MG63 (cell line): ENCODE results near the gene ATE1. TPM values are rescaled to one million over a fixed set of nuclear protein-coding genes. Genes with fewer than 3 reads are reported as not detected.

Source experiments
- DNase-seq: peaks from one replicate; pipeline ENCODE4 v3.0.0-alpha.2; 2020
- H3K27me3 ChIP-seq: fragments of 250-450 bp; sonication (Bioruptor Pico); 2 replicates; pipeline ENCODE4 v1.5.1; 2020; ENCODE audit warnings: mild to moderate bottlenecking, moderate library complexity
- H3K36me3 ChIP-seq: fragments of 250-450 bp; sonication (Bioruptor Pico); 2 replicates; pipeline ENCODE4 v1.5.1; 2020; ENCODE audit warnings: mild to moderate bottlenecking, moderate library complexity
- H3K4me3 ChIP-seq: fragments of 250-450 bp; sonication (Bioruptor Pico); 2 replicates; pipeline ENCODE4 v1.5.1; 2020; ENCODE audit warnings: mild to moderate bottlenecking, moderate library complexity
- H3K9me3 ChIP-seq: fragments of 250-450 bp; sonication (Bioruptor Pico); 2 replicates; pipeline ENCODE4 v1.5.1; 2020; ENCODE audit warnings: mild to moderate bottlenecking, moderate library complexity
- total RNA-seq: library from RNA; depleted of rRNA; stranded (reverse); fragments of >200 nt; shearing (Covaris generic); gene quantifications from 2 replicates; pipeline ENCODE4 v1.2.3, GENCODE V29; 2014; ENCODE audit warnings: low replicate concordance

ATE1 gene
- total RNA-seq, 1 experiment from 2014 or later, result 21.5 TPM

- Histone ChIP-seq H3K36me3 (0 out of 2 replicates have a peak, but pooled peaks cover 2% of the 10 kb centered on the region), H3K4me3 (no peak overlapping the region), H3K9me3 (no peaks in the 10 kb centered on the region), H3K27me3 (no peaks in the 10 kb centered on the region)
- DNase-seq, result no peak
Observed at GRCh38 chr10:121860810-121861209, 67.0 kb downstream of the ATE1 start.

GRCh38 chr10:121854809-121855445 lies 72.9 kb downstream of the ATE1 start:
- Histone ChIP-seq H3K9me3 (no peaks in the 10 kb centered on the region), H3K36me3 (peaks cover 7% of the 10 kb centered on the region), H3K27me3 (no peaks in the 10 kb centered on the region), H3K4me3 (no peak overlapping the region)
- no peak for DNase-seq

GRCh38 chr10:121853950-121854349 lies 73.9 kb downstream of the ATE1 start:
- Histone ChIP-seq H3K36me3 (peaks cover 7% of the 10 kb centered on the region), H3K27me3 (no peaks in the 10 kb centered on the region), H3K4me3 (no peak overlapping the region), H3K9me3 (no peaks in the 10 kb centered on the region)
- DNase-seq, result no peak

- DNase-seq, result no peak
- peaks cover 5% of the 10 kb centered on the region for H3K36me3 ChIP-seq
Observed at GRCh38 chr10:121851786-121852185, 76.0 kb downstream of the ATE1 start.

GRCh38 chr10:121848082-121848481 lies 79.7 kb downstream of the ATE1 start:
- H3K27me3 ChIP-seq, result no peaks in the 10 kb centered on the region
- no peak for DNase-seq
- no peaks in the 10 kb centered on the region for H3K9me3 ChIP-seq
- no peak overlapping the region for H3K4me3 ChIP-seq
- no peaks in the 10 kb centered on the region; the same call in none of the 2 replicates for H3K36me3 ChIP-seq

More at GRCh38 chr10:121851786-121852185, 76.0 kb downstream of the ATE1 start:
- Histone ChIP-seq H3K4me3 (no peak overlapping the region), H3K27me3 (no peaks in the 10 kb centered on the region), H3K9me3 (no peaks in the 10 kb centered on the region)

- Histone ChIP-seq H3K4me3 (no peak overlapping the region), H3K9me3 (no peaks in the 10 kb centered on the region), H3K27me3 (no peaks in the 10 kb centered on the region), H3K36me3 (no peaks in the 10 kb centered on the region; the same call in none of the 2 replicates)
- DNase-seq, result no peak
Observed at GRCh38 chr10:121846555-121846954, 81.3 kb downstream of the ATE1 start.

- H3K4me3 ChIP-seq, result no peak overlapping the region
- H3K9me3 ChIP-seq, result no peaks in the 10 kb centered on the region
- H3K27me3 ChIP-seq, result no peaks in the 10 kb centered on the region
- no peaks in the 10 kb centered on the region; the same call in none of the 2 replicates for H3K36me3 ChIP-seq
- no peak for DNase-seq
Observed at GRCh38 chr10:121845044-121845784, 82.6 kb downstream of the ATE1 start.

GRCh38 chr10:121844537-121844936 lies 83.3 kb downstream of the ATE1 start:
- Histone ChIP-seq H3K9me3 (no peaks in the 10 kb centered on the region), H3K36me3 (no peaks in the 10 kb centered on the region; the same call in 1 of the 2 replicates), H3K4me3 (no peak overlapping the region), H3K27me3 (no peaks in the 10 kb centered on the region)
- DNase-seq, result no peak

- DNase-seq, result no peak
- Histone ChIP-seq H3K27me3 (no peaks in the 10 kb centered on the region), H3K4me3 (no peak overlapping the region), H3K36me3 (no peaks in the 10 kb centered on the region; the same call in 1 of the 2 replicates), H3K9me3 (no peaks in the 10 kb centered on the region)
Observed at GRCh38 chr10:121843379-121843778, 84.5 kb downstream of the ATE1 start.

GRCh38 chr10:121841862-121842261 lies 86.0 kb downstream of the ATE1 start:
- H3K9me3 ChIP-seq, result no peaks in the 10 kb centered on the region
- H3K36me3 ChIP-seq, result no peaks in the 10 kb centered on the region
- H3K4me3 ChIP-seq, result no peak overlapping the region
- no peak for DNase-seq
- H3K27me3 ChIP-seq, result no peaks in the 10 kb centered on the region

GRCh38 chr10:121838931-121839330 lies 88.9 kb downstream of the ATE1 start:
- no peak overlapping the region for H3K4me3 ChIP-seq
- no peak for DNase-seq
- no peaks in the 10 kb centered on the region for H3K9me3 ChIP-seq
- H3K36me3 ChIP-seq, result no peaks in the 10 kb centered on the region; the same call in 1 of the 2 replicates
- no peaks in the 10 kb centered on the region for H3K27me3 ChIP-seq

GRCh38 chr10:121838149-121838548 lies 89.7 kb downstream of the ATE1 start:
- no peaks in the 10 kb centered on the region for H3K27me3 ChIP-seq
- DNase-seq, result no peak
- no peak overlapping the region for H3K4me3 ChIP-seq
- H3K36me3 ChIP-seq, result no peaks in the 10 kb centered on the region; the same call in 1 of the 2 replicates
- no peaks in the 10 kb centered on the region for H3K9me3 ChIP-seq

GRCh38 chr10:121836171-121836570 lies 91.7 kb downstream of the ATE1 start:
- Histone ChIP-seq H3K27me3 (no peaks in the 10 kb centered on the region), H3K9me3 (no peaks in the 10 kb centered on the region), H3K4me3 (no peak overlapping the region), H3K36me3 (no peaks in the 10 kb centered on the region; the same call in 1 of the 2 replicates)
- DNase-seq, result no peak

GRCh38 chr10:121835376-121835775 lies 92.5 kb downstream of the ATE1 start:
- Histone ChIP-seq H3K9me3 (no peaks in the 10 kb centered on the region), H3K4me3 (no peak overlapping the region), H3K36me3 (no peaks in the 10 kb centered on the region; the same call in 1 of the 2 replicates), H3K27me3 (no peaks in the 10 kb centered on the region)
- no peak for DNase-seq

- Histone ChIP-seq H3K4me3 (no peak overlapping the region), H3K27me3 (no peaks in the 10 kb centered on the region), H3K9me3 (no peaks in the 10 kb centered on the region), H3K36me3 (no peaks in the 10 kb centered on the region; the same call in 1 of the 2 replicates)
- DNase-seq, result no peak
Observed at GRCh38 chr10:121834757-121835156, 93.1 kb downstream of the ATE1 start.

GRCh38 chr10:121833387-121833786 lies 94.4 kb downstream of the ATE1 start:
- Histone ChIP-seq H3K36me3 (no peaks in the 10 kb centered on the region; the same call in 1 of the 2 replicates), H3K27me3 (no peaks in the 10 kb centered on the region), H3K9me3 (no peaks in the 10 kb centered on the region), H3K4me3 (no peak overlapping the region)
- no peak for DNase-seq

- Histone ChIP-seq H3K9me3 (no peaks in the 10 kb centered on the region), H3K27me3 (no peaks in the 10 kb centered on the region), H3K4me3 (no peak overlapping the region), H3K36me3 (no peaks in the 10 kb centered on the region; the same call in none of the 2 replicates)
- DNase-seq, result no peak
Observed at GRCh38 chr10:121832647-121833046, 95.2 kb downstream of the ATE1 start.
